HepG2 (cell line): Measurements from ENCODE around the gene EPB41L1. TPM values are rescaled to one million over a fixed set of nuclear protein-coding genes. Genes with fewer than 3 reads are reported as not detected.
A peak's percentile ranks its signal among the peaks of the same experiment; 100 is the strongest.

Source experiments
- ATAC-seq: fragments of 200-7000 bp; cut with Tn5 transposase; 3 replicates; pipeline ENCODE4 v1.9.1; 2020; ENCODE audit warnings: mild to moderate bottlenecking, moderate library complexity
- BruUV-seq: library from RNA; stranded (reverse); fragments of 400-500 nt; replicated peaks from 2 replicates; lab custom pipeline; 2021; lab: Mats Ljungman, UMichigan
- CTCF ChIA-PET: fragments of 300-600 bp; formaldehyde crosslinking; extraction: SDS; loops from one replicate; lab custom pipeline; 2021; ENCODE audit warnings: low total read pairs, inconsistent platforms, low intra/inter-chr PET ratio; lab: Yijun Ruan, JAX
- POLR2A ChIA-PET: fragments of 350-600 bp; sonication (Branson Sonifier 250); formaldehyde crosslinking; loops from one replicate; lab custom pipeline; 2020; ENCODE audit warnings: antibody characterized with exemption, inconsistent platforms; lab: Yijun Ruan, JAX
- DNase-seq: peaks from one replicate; pipeline ENCODE4 v3.0.0-alpha.2; 2015; ENCODE audit warnings: low spot score
- FAIRE-seq: peaks from 3 replicates; lab custom pipeline; 2011; peaks lifted over from hg19 to GRCh38; lab: Jason Lieb, UNC
- H2AFZ ChIP-seq: one replicate; pipeline ENCODE4 v1.6.1; 2011; ENCODE audit warnings: low read length, inconsistent platforms
- H3K27ac ChIP-seq: fragments of 300-600 bp; 3 replicates; pipeline ENCODE4 v1.8.0; 2011; ENCODE audit warnings: mixed run types, mild to moderate bottlenecking, mixed read lengths, low read length, inconsistent platforms; ENCODE audit not compliant: insufficient read depth; ENCODE audit errors: extremely low read length
- H3K27me3 ChIP-seq, 2 experiments: fragments of 200-600 bp in 1 of 2; 2 replicates in 1 of 2; 3 replicates in 1 of 2; pipeline versions ENCODE4 v1.6.0 to v1.8.0; 2011; ENCODE audit warnings: low read length in 2 of 2, mild to moderate bottlenecking in 2 of 2, moderate library complexity in 2 of 2, inconsistent platforms in 1 of 2; ENCODE audit not compliant: insufficient read depth in 2 of 2, control insufficient read depth in 1 of 2
- H3K36me3 ChIP-seq, 2 experiments: fragments of 200-600 bp in 1 of 2; replicated peaks in 1 of 2; 2 replicates in 1 of 2; 3 replicates in 1 of 2; pipeline versions ENCODE4 v1.5.1 to v1.8.0; 2011; ENCODE audit warnings: low read length in 2 of 2, inconsistent platforms in 1 of 2; ENCODE audit not compliant: insufficient read depth in 2 of 2, control insufficient read depth in 1 of 2
- H3K4me1 ChIP-seq: 2 replicates; pipeline ENCODE4 v1.5.1; 2012; ENCODE audit warnings: low read length, inconsistent platforms; ENCODE audit not compliant: insufficient read depth
- H3K4me2 ChIP-seq: 2 replicates; pipeline ENCODE4 v1.6.0; 2011; ENCODE audit warnings: low read depth, low read length, inconsistent platforms
- H3K4me3 ChIP-seq, 3 experiments: fragments of 200-600 bp in 1 of 3; sonication (generic), shearing (Covaris generic) in 1 of 3; replicated peaks in 1 of 3; 2 replicates each; pipeline ENCODE4 v1.5.1; 2011 to 2016; ENCODE audit warnings: low read length in 3 of 3, inconsistent platforms in 2 of 3, low read depth in 2 of 3, mild to moderate bottlenecking in 2 of 3, control low read depth in 1 of 3, mixed read lengths in 1 of 3; ENCODE audit not compliant: insufficient read depth in 1 of 3
- H3K79me2 ChIP-seq: one replicate; pipeline ENCODE4 v1.6.1; 2011; ENCODE audit warnings: low read length, inconsistent platforms; ENCODE audit not compliant: insufficient read depth
- H3K9ac ChIP-seq: 2 replicates; pipeline ENCODE4 v1.6.0; 2011; ENCODE audit warnings: mild to moderate bottlenecking, low read depth, low read length, inconsistent platforms; ENCODE audit not compliant: insufficient read depth
- H3K9me3 ChIP-seq: 2 replicates; pipeline ENCODE4 v1.5.1; 2012; ENCODE audit warnings: mild to moderate bottlenecking, low read length
- H4K20me1 ChIP-seq: 2 replicates; pipeline ENCODE4 v1.6.0; 2011; ENCODE audit warnings: inconsistent platforms, mild to moderate bottlenecking, low read length, moderate library complexity; ENCODE audit not compliant: insufficient read depth
- ARNTL ChIP-seq: sonication (generic); formaldehyde crosslinking; IDR thresholded peaks from 2 replicates; pipeline ENCODE4 v1.4.0; 2020; ENCODE audit warnings: mild to moderate bottlenecking, missing genetic modification reagents
- MED8 ChIP-seq: sonication (generic); formaldehyde crosslinking; IDR thresholded peaks from 2 replicates; pipeline ENCODE4 v1.8.1; 2023; ENCODE audit warnings: mild to moderate bottlenecking, missing genetic modification reagents; ENCODE audit not compliant: insufficient replicate concordance
- STAG1 ChIP-seq: sonication (generic); formaldehyde crosslinking; IDR thresholded peaks from 2 replicates; pipeline ENCODE4 v1.4.0; 2020; ENCODE audit warnings: missing genetic modification reagents
- XRCC5 ChIP-seq: fragments of 200-400 bp; formaldehyde crosslinking; optimal IDR thresholded peaks from 2 replicates; pipeline ENCODE3; 2017; ENCODE audit warnings: mild to moderate bottlenecking, low read length
- YY1 ChIP-seq: IDR thresholded peaks from 2 replicates; pipeline ENCODE4 v1.6.1; 2011; ENCODE audit warnings: low read length, low read depth, moderate library complexity, mild to moderate bottlenecking; ENCODE audit not compliant: insufficient read depth, insufficient replicate concordance
- ZGPAT ChIP-seq: IDR thresholded peaks from 2 replicates; pipeline ENCODE4 v1.6.1; 2016; ENCODE audit warnings: mild to moderate bottlenecking
- ZMYM3 ChIP-seq: sonication (generic); formaldehyde crosslinking; IDR thresholded peaks from 2 replicates; pipeline ENCODE4 v1.5.1; 2020; ENCODE audit warnings: mild to moderate bottlenecking, missing genetic modification reagents
- ZNF629 ChIP-seq: sonication (generic); formaldehyde crosslinking; conservative IDR thresholded peaks from 2 replicates; pipeline ENCODE4 v1.5.0; 2020; ENCODE audit warnings: missing genetic modification reagents
- WGBS: methylation state at CpG from one replicate; pipeline ENCODE4 v1.1.6; 2017; ENCODE audit warnings: low lambda C conversion rate; 5-methylcytosine and 5-hydroxymethylcytosine counted together
- in situ Hi-C: cut with HindIII; loops from 2 replicates; pipeline ENCODE4 v1.10.0; 2017; ENCODE audit warnings: low pct_unique_long_range_greater_than_20kb; ENCODE audit not compliant: extremely low pct_ligation_motif_present
- intact Hi-C: fragments of 100-400 bp; cut with micrococcal nuclease; formaldehyde crosslinking; loops from one replicate; pipeline ENCODE4 v1.10.0; 2022; ENCODE audit not compliant: unreplicated experiment
- polyA plus RNA-seq, 8 experiments: library from polyadenylated mRNA; depleted of rRNA in 3 of 8; stranded (reverse) in 7 of 8; unstranded in 1 of 8; fragments of >200 nt; fragmentation: Illumina TruSeq in 4 of 8; extraction: Trizol in 4 of 8; gene quantifications; 2 replicates each; pipeline versions ENCODE4 v1.2.1 to v1.2.3, GENCODE V29; 2011 to 2016; ENCODE audit warnings: low read depth in 4 of 8, missing spikeins in 1 of 8, mixed read lengths in 1 of 8; ENCODE audit not compliant: insufficient read depth in 1 of 8
- total RNA-seq, 5 experiments: library from RNA; depleted of rRNA; stranded (reverse); fragments of >200 nt; fragmentation: Illumina TruSeq; extraction: Trizol; gene quantifications; 2 replicates each; pipeline ENCODE4 v1.2.3, GENCODE V29; 2016; ENCODE audit warnings: low read depth in 1 of 5
- TF ChIP-seq, protein P1 (sequence below): sonication (generic); formaldehyde crosslinking; IDR thresholded peaks from 2 replicates; pipeline ENCODE4 v1.4.0; 2020; ENCODE audit warnings: missing genetic modification reagents, low read depth, mild to moderate bottlenecking, borderline replicate concordance

The EPB41L1 gene
- total and polyA plus RNA-seq, 2 of the 13 experiments (the other 11 are each of a cell fraction or from before 2014, with no cell fraction given) = 16.7 to 39.0 TPM

- peak; percentile 87 for TF ChIP-seq STAG1 (CRISPR knock-in tag)
- TF ChIP-seq, protein P1, sequence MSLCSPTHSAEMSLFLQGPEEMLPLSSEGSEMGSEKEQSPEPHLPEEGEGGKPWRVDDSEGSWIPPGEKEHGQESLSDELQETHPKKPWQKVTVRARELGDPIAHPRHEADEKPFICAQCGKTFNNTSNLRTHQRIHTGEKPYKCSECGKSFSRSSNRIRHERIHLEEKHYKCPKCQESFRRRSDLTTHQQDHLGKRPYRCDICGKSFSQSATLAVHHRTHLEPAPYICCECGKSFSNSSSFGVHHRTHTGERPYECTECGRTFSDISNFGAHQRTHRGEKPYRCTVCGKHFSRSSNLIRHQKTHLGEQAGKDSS = no peak
- peak; percentile 52 for TF ChIP-seq XRCC5
- TF ChIP-seq ARNTL = 0 out of 2 replicates have a peak, but pooled peaks have one; percentile 23
- TF ChIP-seq MED8 = no peak
These were observed 60.2 kb downstream of the EPB41L1 start (continued) for GRCh38 chr20:36214684-36215256.

DNA sequence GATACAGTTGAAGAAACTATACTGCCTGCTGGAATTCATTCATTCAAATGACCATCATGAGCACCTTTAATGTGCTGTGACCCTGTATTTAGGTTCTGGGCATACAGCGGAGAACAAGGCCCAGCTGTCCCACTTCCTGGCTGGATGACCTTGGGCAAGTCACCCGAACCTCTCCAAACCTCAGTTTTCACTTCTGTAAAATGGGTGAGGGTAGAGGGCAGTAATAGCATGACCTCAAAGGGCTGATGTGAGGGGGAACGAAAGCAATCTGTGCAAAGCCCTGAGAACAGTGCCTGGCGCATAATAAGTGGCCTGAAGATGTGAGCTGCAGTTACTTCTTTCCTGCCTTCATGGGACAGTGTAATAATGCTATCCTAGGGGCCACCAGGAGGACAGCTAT lies 61.2 kb downstream of the EPB41L1 start:
- Histone ChIP-seq H3K9ac (no peak overlapping the region), H3K36me3 (peaks cover 6 to 7% of the 10 kb centered on the region in 2 experiments), H3K9me3 (no peaks in the 10 kb centered on the region), H3K4me1 (peaks cover 9% of the 10 kb centered on the region), H3K4me2 (no peak overlapping the region), H3K4me3 (no peak overlapping the region), H3K79me2 (no peaks in the 10 kb centered on the region), H3K27me3 (no peaks in the 10 kb centered on the region), H2AFZ (no peak overlapping the region), H4K20me1 (no peaks in the 10 kb centered on the region), H3K27ac (no peak overlapping the region)
- no TSS peak for BruUV-seq
- ChIA-PET POLR2A (no interaction called here), CTCF (interaction anchor here (2.1 kb wide), 1 partner anchor 224 kb away, joined by 22 read pairs; no protein-coding TSS in a partner anchor)
- intact Hi-C loops = no loop called here
- DNase-seq (no peak), ATAC-seq (no peak)
- in situ Hi-C loops = no loop called here
- 92% methylated on average over 4 of the region's 4 CpGs for WGBS
- peak; percentile 36; the same call in 1 of the 2 replicates for TF ChIP-seq ZMYM3 (CRISPR knock-in tag)
- no peak for TF ChIP-seq ZGPAT (CRISPR knock-in tag)
- peak; percentile 92 for TF ChIP-seq ZNF629 (CRISPR knock-in tag)
- no peak for TF ChIP-seq YY1
- TF ChIP-seq, all 625 proteins: peak for 2
- FAIRE-seq = no peak
